Measurements from ENCODE around the gene WDR6. TPM values are rescaled to one million over a fixed set of nuclear protein-coding genes. Genes with fewer than 3 reads are reported as not detected.
A peak's percentile ranks its signal among the peaks of the same experiment; 100 is the strongest.

The WDR6 gene
- total and polyA plus RNA-seq, 4 donors, result 29.4 to 50.9 (median 47.0) TPM

- no peak for TF ChIP-seq RXRA (IDR thresholded peaks at IDR 0.05)
Observed at GRCh38 chr3:49028298-49028672, 21.1 kb downstream of the WDR6 start (continued).

GRCh38 chr3:49028673-49029562 is 21.7 kb downstream of the WDR6 start, which contains the start of gene IMPDH2:
Gene IMPDH2, minus strand, starts transcription at chr3:49029398. Its CDS starts 48 bp downstream, at chr3:49029350.
- peaks cover 1 to 23% (median 14%) of the 10 kb centered on the region in 4 donors for H3K4me1 ChIP-seq (ENCODE audit: control insufficient read depth in 4 of 4, insufficient read depth in 4 of 4, low read length in 3 of 4)
- H3K27me3 ChIP-seq (ENCODE audit: control insufficient read depth in 4 of 4, insufficient read depth in 4 of 4, low read length in 3 of 4), result no peaks in the 10 kb centered on the region
- H3K27ac ChIP-seq (ENCODE audit: low read depth in 1 of 2, low read length in 2 of 2), result peak within 1 kb of the TSS; percentile 96
- peak within 1 kb of the TSS; percentile 86 to 87 for H3K9ac ChIP-seq (ENCODE audit: low read depth in 1 of 2, low read length in 2 of 2)
- peaks cover 3 to 52% (median 39%) of the 10 kb centered on the region in 4 donors for H3K36me3 ChIP-seq (ENCODE audit: control insufficient read depth in 4 of 4, insufficient read depth in 3 of 4, low read depth in 1 of 4, low read length in 3 of 4)
- no peaks in the 10 kb centered on the region for H3K9me3 ChIP-seq (ENCODE audit: control insufficient read depth in 4 of 4, low read length in 3 of 4)
- peak within 1 kb of the TSS; percentile 63 to 75 (median 73) for H3K4me3 ChIP-seq (ENCODE audit: low read depth in 1 of 3, low read length in 3 of 3)
- WGBS, result 4% methylated on average over 55 of the region's 55 CpGs
- DNase-seq (ENCODE audit: low spot score), result peak; percentile 95
- TF ChIP-seq TAF1 (conservative IDR thresholded peaks at IDR 0.05), result no peak
- TF ChIP-seq FOXA2 (IDR thresholded peaks at IDR 0.05), result no peak
- peak; percentile 84 for TF ChIP-seq REST (IDR thresholded peaks at IDR 0.05)
- TF ChIP-seq YY1 (IDR thresholded peaks at IDR 0.05), result peak; percentile 83
- TF ChIP-seq HNF4A (conservative IDR thresholded peaks at IDR 0.05), result no peak
- no peak for TF ChIP-seq ZBTB33 (IDR thresholded peaks at IDR 0.05)
- peak; percentile 81 to 97 for TF ChIP-seq EGR1 (IDR thresholded peaks at IDR 0.05; ENCODE audit: low read depth in 2 of 2)
- no peak for TF ChIP-seq RXRA (IDR thresholded peaks at IDR 0.05)
- no peak for TF ChIP-seq FOXA1 (IDR thresholded peaks at IDR 0.05)
- peak; percentile 51 for TF ChIP-seq MAX (IDR thresholded peaks at IDR 0.05)
- TF ChIP-seq RAD21 (IDR thresholded peaks at IDR 0.05), result peak; percentile 30 to 52
- TF ChIP-seq SP1 (IDR thresholded peaks at IDR 0.05), result peak; percentile 60
- no peak for TF ChIP-seq HNF4G (IDR thresholded peaks at IDR 0.05)
- peak; percentile 73 for TF ChIP-seq ATF3 (IDR thresholded peaks at IDR 0.05)
- peak; percentile 31 to 78 for TF ChIP-seq JUND (IDR thresholded peaks at IDR 0.05)
- TF ChIP-seq NR2F2 (IDR thresholded peaks at IDR 0.05), result no peak
- TF ChIP-seq, protein P1, sequence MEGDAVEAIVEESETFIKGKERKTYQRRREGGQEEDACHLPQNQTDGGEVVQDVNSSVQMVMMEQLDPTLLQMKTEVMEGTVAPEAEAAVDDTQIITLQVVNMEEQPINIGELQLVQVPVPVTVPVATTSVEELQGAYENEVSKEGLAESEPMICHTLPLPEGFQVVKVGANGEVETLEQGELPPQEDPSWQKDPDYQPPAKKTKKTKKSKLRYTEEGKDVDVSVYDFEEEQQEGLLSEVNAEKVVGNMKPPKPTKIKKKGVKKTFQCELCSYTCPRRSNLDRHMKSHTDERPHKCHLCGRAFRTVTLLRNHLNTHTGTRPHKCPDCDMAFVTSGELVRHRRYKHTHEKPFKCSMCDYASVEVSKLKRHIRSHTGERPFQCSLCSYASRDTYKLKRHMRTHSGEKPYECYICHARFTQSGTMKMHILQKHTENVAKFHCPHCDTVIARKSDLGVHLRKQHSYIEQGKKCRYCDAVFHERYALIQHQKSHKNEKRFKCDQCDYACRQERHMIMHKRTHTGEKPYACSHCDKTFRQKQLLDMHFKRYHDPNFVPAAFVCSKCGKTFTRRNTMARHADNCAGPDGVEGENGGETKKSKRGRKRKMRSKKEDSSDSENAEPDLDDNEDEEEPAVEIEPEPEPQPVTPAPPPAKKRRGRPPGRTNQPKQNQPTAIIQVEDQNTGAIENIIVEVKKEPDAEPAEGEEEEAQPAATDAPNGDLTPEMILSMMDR (IDR thresholded peaks at IDR 0.05; ENCODE audit: low read depth, low read length, missing input control), result no peak
- peak in 1 of 2 donors; percentile 75 for TF ChIP-seq GABPA (IDR thresholded peaks at IDR 0.05 in 1 of 2, conservative IDR thresholded peaks at IDR 0.05 in 1 of 2)

All from liver (tissue), 9 donors.